GM18951 (cell line): ENCODE data around the gene PRPH2.
"Not testable (repeated sequence)": the region's sequence is repeated elsewhere in the genome, so short reads cannot be mapped to it uniquely, and the experiment has no call there.

Source experiments
- POLR2A ChIP-seq: IDR thresholded peaks from 4 replicates; pipeline ENCODE4 v1.6.1; 2011; ENCODE audit warnings: mild to moderate bottlenecking; ENCODE audit not compliant: insufficient read length, insufficient read depth; ENCODE audit errors: extremely low read depth
- in situ Hi-C: fragments of 300-500 bp; cut with MboI; formaldehyde crosslinking; loops from one replicate; pipeline ENCODE4 v1.12.0; 2022; ENCODE audit warnings: low sequenced_read_pairs, mixed read lengths, inconsistent platforms; ENCODE audit not compliant: unreplicated experiment

Gene PRPH2

DNA sequence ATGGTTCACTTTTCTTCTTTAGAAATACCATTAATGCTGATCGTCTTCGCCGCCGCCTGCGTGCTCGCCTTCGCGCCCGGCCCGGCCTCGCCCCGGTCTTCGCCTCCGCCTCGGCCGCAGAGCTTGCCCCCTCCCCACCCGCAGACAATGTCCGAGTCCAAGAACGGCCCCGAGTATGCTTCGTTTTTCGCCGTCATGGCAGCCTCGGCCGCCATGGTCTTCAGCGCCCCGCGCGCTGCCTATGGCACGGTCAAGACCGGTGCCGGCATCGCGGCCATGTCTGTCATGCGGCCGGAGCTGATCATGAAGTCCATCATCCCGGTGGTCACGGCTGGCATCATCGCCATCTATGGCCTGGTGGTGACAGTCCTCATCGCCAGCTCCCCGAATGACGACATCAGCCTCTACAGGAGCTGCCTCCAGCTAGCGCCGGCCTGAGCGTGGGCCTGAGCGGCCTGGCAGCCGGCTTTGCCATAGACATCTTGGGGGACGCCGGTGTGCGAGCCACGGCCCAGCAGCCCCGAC is 4.8 kb upstream of the PRPH2 start:
- TF ChIP-seq POLR2A = no peak
- in situ Hi-C loops = no loop called here

DNA sequence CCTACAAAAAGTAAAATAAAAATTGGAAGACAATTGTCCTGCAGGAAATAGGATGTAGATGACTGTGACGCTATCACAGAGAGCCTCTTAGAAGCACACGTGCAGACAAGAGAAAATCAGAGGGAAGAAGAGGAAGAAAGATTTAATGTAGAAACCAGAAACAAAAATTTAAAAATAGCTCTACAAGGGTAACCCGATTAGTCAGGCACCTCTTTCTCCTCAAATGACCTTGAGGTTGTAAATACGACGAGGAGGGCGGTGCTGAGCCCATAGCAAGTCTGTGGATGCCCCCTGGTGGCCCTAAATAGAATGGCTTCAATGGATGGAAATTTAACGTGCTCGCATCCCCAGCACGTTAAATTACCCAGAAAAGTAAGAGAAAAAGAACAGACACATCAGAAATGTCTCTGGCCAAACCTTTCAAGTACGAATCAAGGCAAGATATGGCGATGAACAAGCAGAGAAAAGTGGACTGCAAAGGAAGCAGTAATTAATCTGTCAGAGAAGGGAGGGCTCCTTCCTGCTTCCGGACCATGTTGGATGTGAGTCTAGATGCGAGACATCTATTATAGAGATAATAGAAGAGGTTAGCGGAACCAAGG is 4.2 kb upstream of the PRPH2 start:
- in situ Hi-C loops = no loop called here
- peak; percentile 35 for TF ChIP-seq POLR2A

DNA sequence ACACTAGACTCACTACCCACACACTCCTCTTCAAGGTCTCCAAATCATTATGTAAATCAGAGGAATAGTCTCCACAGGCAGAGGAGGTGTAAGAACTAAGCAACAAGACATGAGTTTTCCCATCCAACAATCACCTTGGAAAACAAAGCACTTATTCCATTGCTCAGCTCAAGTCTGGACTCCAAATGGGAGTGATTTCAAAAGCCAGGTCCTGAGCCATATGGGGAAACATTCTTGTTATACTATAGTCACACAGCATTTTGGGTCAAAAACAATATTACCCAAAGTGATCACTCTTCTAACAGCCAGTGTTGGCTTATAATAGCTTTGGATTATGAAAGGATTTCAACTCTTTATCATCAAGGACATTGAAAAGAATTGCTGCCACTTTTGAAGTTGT is 3.6 kb upstream of the PRPH2 start:
- no peak for TF ChIP-seq POLR2A
- in situ Hi-C loops = no loop called here

DNA sequence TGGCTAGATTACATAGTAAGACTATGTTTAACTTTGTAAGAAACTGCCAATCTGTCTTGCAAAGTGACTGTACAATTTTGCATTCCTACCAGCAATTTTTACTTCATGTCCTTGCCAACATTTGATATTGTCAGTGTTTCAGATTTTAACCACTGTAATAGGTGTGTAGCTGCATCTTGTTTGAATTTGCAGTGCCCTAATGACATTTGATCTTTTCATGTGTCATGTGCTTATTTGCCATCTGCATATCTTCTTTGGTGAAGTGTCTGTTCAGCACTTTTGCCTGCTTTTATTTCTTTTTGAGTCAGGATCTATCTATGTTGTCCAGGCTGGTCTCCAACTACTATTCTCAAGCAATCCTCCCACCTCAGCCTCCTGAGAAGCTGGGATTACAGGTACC is 2.4 kb upstream of the PRPH2 start:
- in situ Hi-C loops = no loop called here

DNA sequence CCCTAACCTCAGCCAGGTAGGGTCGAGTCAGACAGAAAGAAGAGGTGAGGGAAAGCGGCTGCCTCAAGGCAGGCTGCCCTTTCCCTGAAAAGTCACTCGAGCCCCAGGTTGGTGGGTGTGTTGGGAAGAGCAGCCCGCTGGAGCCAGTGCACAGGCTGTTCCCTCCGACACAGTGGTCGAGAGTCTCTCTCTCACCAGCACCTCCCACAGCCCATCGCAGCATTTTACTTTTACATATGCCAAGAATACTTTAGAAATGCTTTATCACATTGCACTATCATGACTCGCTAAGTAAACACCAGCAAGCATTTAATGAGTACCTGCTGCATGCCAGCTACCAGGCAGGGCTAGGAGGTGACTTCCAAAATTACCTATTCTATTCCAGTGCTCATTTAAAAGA is 1.7 kb downstream of the PRPH2 start:
- in situ Hi-C loops = no loop called here
- no peak for TF ChIP-seq POLR2A

More for the DNA sequence above, 2.4 kb upstream of the PRPH2 start:
- TF ChIP-seq POLR2A = no peak

DNA sequence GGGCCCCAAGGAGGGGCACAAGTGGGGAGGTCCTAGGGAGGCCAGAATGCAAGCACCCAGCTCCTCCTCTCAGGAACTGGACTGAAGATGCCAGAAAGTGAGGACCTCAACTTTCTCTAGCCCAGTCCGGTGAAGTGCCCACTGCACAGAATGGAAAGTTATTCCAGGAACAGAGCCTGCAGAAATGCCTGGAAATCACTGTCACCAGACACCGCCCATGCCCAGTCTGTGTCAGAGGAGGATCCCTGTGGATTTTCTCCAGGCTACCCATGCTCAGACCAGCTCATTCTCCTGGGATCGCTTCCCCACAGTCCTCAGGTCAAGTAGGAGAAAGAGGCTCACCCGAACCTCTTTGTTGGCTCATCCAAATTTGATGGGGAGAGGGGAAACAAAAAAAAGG is 6.5 kb downstream of the PRPH2 start:
- TF ChIP-seq POLR2A = no peak
- in situ Hi-C loops = no loop called here

DNA sequence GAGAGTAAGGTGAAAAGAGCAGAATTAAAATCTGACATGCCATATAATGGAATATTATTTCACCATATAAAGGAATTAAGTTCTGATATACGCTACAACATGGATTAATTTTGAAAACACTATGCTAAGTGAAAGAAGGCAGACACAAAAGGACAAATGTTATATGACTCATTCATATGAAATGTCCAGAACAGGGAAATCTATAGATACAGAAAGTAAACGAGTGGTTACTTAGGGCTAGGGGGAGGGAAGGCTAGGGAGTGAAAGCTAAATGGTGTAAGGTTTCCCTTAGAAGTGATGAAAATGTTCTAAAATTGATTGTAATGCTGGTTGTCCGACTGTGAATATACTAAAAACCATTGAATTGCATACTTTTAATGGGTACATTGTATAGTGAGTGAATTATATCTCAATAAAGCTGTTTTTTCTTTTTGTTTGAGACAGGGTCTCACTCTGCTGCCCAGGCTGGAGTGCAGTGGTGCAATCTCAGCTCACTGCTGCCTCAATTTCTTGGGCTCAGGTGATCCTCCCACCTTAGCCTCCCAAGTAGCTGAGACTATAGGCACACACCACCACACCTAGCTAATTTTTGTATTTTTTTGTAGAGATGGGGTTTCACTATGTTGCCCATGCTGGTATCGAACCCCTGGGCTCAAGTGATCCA is 8.2 kb downstream of the PRPH2 start:
- in situ Hi-C loops = no loop called here
- TF ChIP-seq POLR2A = no peak

DNA sequence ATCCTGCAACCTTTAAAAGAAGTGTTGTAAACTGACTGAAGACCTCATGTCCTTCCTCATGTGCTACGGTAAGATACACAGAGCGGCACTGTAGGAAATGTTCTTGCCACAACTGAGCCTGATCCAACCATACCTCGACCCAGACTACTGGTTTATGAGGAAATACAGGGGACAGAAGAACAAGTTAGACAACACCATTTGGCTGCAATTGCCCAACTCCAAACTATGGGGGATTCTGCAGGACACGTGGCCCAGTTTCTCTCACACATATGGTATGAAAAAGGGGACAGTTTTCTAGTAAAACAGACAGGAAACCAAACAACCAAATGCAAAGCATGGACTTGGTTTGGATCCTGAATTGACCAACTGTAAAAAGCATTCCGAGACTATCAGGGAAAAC is 10.5 kb downstream of the PRPH2 start:
- in situ Hi-C loops = no loop called here
- no peak for TF ChIP-seq POLR2A

DNA sequence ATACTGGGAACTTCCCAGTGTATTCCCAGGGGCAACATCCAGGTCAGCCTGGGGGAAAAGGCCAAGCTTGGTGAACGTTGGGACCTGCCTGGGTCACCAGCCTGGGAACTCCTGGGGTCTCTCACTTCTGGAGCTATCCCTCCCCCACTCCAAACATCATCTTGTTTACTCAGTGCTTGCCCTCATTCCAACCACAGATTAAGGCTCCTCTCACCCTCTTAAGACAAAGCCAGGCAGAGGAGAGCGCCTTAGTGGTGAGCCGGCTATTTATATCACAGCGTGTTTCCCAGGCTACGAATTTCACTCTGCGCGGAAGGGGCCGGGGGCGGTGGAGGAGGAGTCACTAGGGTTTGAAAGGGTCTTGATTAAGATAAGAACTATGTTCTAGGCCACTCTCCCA is 12.1 kb downstream of the PRPH2 start:
- TF ChIP-seq POLR2A = no peak
- in situ Hi-C loops = no loop called here

DNA sequence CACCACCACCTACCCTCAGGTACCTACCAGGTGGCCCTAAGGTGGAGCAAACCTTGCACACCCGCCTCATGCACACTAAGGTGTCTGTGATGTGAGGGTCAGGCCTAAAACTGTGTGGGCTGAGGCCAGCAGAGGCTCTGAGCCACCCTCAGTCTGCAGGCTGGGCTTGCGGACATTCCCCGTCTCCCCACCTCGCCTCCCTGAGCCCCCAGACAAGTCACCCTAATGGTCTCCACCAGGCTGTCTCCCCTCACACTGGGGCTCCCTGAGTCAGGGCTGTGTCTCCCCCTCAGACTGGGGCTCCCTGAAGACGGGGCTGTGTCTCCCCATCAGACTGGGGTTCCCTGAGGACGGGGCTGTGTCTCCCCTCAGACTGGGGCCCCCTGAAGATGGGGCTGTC is 12.5 kb downstream of the PRPH2 start:
- in situ Hi-C loops = no loop called here
- TF ChIP-seq POLR2A = no peak

DNA sequence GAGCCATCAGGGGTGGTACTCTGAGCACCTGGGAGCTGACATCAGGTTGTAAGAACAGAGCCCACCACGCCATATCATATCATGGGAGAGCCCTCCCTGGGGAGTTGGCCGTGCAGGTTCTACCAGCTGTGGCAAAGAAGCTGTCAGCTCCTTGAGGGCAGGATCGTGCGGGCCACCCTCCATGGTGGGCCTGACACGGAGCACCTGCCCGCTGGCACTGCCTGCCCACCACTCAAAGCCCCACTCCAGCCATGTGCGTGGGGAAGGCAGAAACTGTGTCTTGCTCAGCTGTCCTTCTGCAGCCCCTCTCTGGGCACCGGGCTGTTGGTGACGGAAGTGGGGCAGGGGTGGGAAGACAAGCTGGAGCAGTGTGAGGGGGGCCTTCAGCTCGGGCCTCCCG is 14.3 kb downstream of the PRPH2 start:
- in situ Hi-C loops = no loop called here
- TF ChIP-seq POLR2A = no peak

DNA sequence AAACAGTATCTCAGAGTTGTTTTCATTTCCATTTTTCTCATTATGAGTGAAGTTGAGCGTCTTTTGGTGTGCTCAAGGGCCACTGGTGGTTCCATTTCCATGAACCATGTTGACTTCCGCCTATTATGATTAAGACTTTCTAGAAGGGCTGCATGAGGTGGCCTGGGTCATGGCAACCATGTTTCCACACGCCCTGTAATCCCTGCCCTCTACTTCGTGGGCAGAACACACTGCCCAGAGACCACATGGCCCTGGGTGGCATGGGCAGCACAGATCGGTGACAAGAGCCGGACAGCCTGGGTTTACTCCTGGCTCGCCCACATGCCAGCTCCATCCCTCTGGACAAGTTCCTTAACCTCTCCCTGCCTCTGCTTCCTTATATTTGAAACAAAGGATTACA is 14.8 kb downstream of the PRPH2 start:
- no peak for TF ChIP-seq POLR2A
- in situ Hi-C loops = no loop called here

DNA sequence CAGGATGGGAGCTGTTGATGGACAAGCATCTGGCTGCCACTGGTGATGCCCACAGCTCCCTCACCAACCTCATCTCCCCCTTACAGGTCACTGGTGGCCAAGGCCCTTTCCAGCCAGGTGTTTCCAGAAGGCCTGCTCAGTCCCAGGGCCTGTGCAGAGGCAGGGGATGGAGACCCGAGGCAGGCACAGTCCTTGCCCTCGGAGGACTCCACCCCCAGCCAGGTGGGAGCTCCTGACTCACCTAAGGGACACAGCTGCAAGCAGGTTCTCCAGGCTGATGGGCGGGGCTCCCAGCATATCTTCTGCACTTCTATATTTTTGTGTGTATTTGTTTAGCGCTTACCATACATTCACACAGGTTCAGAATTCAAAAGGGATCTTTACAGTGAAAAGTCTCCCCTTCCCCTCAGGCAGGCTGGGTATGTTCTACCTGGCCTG is 17.4 kb downstream of the PRPH2 start:
- no peak for TF ChIP-seq POLR2A
- in situ Hi-C loops = no loop called here

DNA sequence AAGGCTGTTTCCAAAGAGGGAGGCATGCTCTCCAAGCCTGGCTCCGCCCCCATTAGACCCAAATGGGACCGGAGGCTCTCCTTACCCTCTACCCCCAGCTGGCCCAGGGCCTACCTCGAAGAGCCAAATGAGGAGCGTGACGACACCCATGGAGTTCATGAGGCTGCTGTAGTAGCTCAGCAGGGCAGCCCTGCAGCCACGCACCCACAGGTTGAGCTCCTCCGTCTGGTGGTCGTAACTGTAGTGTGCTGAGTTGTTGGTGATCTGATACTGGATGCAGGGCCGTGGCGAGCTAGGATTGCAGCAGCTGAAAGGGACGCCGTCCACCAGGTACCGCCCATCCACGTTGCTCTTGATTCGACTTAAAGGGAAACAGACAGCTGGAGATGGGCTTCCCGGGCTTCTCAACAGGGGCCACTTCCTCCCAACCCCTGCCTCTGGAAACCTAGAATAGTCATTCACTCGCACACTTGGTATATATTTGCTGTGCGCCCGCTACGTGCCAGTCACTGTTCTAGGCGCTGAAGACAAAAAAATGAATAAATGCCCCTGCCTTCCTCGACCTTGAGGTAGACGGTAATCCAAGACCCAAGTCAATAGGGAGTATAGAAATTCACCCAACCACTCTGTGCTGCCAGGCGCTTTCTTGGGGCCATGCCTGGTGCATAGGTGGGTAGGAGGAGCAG is 18.0 kb downstream of the PRPH2 start:
- no peak for TF ChIP-seq POLR2A
- in situ Hi-C loops = no loop called here

DNA sequence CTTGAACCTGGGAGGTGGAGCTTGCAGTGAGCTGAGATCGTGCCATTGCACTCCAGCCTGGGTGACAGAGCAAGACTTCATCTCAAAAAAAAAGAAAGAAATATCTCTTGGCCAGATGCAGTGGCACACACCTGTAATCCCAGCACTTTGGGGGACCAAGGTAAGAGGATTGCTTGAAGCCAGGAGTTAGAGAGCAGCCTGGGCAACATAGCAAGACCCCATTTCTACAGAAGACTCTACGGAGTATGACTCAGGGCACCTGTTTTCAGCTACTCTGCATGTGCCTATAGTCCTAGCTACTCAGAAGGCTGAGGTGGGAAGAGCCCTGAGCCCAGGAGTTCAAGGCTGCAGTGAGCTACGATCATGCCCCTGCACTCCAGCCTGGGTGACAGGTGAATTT is 19.6 kb downstream of the PRPH2 start:
- in situ Hi-C loops = not testable (repeated sequence)
